SH-SY5Y (cell line): Measurements from ENCODE around the gene AKAP8L.

Experiments used
- GATA2 ChIP-seq: IDR thresholded peaks from 2 replicates; pipeline ENCODE4 v1.6.1; 2011; ENCODE audit warnings: mild to moderate bottlenecking, low read depth, low read length
- GATA3 ChIP-seq: IDR thresholded peaks from 2 replicates; pipeline ENCODE4 v1.6.1; 2011; ENCODE audit warnings: low read depth, mild to moderate bottlenecking, low read length, moderate library complexity

DNA sequence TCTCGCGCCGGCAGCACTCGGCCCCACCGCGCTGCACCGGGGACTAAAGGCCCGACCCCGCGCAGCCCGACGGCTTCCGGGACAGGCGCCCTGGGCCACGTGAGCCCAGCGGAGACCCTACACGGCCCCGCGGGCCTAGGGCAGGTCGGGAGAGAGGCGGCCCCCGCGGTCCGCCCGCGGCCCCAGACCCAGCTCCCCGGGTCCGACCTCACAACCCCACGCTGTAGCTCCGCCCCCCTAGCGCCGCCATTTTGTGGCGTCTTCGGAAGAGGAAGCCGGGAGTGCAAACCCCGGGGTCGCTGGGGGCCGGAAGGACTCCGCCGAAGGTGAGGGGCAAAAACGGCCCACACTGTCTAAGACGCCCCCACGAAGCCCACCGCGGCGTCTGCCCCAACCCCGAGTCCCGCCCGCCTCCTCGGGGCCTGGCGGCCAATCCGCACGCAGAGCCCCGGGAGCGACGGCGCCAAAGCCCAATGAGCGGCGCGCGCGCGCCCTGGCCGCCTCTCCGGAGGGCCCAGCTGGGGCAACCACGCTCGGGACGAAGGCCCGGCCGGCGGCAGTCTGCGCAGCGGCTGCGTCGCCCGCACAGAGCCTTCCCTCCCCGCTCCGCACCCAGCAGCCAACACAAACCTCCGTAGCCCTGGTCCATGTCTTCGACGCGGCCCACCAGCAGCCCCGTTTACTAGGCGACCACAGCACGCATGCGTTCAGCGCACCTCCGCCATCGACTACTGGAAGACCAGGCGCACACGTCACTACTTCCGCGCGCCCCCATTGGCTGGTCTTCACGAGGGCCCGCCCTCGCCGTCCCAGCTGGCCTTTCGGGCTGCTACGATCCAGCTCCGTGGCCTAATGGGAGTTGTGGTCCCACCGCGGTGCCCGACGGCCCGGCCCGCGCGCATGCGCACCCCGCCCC lies 39.4 kb downstream of the AKAP8L start, which contains the start of gene AKAP8:
- TF ChIP-seq GATA3 (no peak), GATA2 (no peak)
